Bronchial epithelial cell (primary cell): Measurements from ENCODE around the gene NOX5. TPM values are rescaled to one million over a fixed set of nuclear protein-coding genes. Genes with fewer than 3 reads are reported as not detected.

Source experiments
- DNase-seq: peaks from one replicate; pipeline ENCODE4 v3.0.0-alpha.2; 2010; ENCODE audit warnings: low read depth
- FAIRE-seq: peaks from 2 replicates; lab custom pipeline; 2011; peaks lifted over from hg19 to GRCh38; lab: Jason Lieb, UNC
- H3K27me3 ChIP-seq: 2 replicates; pipeline ENCODE4 v1.5.1; 2011; ENCODE audit warnings: low read length; ENCODE audit not compliant: control insufficient read depth, insufficient read depth
- H3K36me3 ChIP-seq: 2 replicates; pipeline ENCODE4 v1.5.1; 2011; ENCODE audit warnings: low read length; ENCODE audit not compliant: control insufficient read depth, insufficient read depth
- H3K4me3 ChIP-seq: 2 replicates; pipeline ENCODE4 v1.5.1; 2011; ENCODE audit warnings: mild to moderate bottlenecking, low read depth, low read length, control low read depth
- total RNA-seq: library from RNA; depleted of rRNA; stranded (reverse); fragments of >200 nt; gene quantifications from 2 replicates; pipeline ENCODE4 v1.2.1, GENCODE V29; 2014
- TF ChIP-seq, protein P1 (sequence below): IDR thresholded peaks from 2 replicates; pipeline ENCODE4 v1.5.1; 2011; ENCODE audit warnings: mild to moderate bottlenecking, moderate library complexity, low read length, control low read depth, inconsistent platforms; ENCODE audit not compliant: insufficient read depth, severe bottlenecking

NOX5 gene
- total RNA-seq, 1 donor from 2014 or later = not detected

DNA sequence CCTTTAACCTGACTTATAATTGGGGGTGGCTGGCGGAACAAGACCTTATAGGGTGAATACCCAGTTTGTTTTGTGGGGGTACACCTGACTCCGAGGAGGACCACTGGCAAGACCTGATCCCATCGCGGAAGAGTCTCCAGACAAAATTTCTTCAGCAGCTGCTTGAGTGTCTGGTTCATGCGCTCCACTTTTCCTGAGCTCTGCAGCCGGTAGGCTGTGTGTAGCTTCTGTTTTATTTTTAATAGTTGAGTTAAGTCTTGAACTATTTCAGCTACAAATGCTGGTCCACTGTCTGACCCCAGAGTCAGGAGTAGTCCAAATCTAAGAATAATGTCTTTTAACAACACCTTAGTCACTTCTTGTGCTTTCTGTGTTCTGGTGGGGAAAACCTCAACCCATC lies 21.2 kb upstream of the NOX5 start:
- no peak for DNase-seq
- TF ChIP-seq, protein P1, sequence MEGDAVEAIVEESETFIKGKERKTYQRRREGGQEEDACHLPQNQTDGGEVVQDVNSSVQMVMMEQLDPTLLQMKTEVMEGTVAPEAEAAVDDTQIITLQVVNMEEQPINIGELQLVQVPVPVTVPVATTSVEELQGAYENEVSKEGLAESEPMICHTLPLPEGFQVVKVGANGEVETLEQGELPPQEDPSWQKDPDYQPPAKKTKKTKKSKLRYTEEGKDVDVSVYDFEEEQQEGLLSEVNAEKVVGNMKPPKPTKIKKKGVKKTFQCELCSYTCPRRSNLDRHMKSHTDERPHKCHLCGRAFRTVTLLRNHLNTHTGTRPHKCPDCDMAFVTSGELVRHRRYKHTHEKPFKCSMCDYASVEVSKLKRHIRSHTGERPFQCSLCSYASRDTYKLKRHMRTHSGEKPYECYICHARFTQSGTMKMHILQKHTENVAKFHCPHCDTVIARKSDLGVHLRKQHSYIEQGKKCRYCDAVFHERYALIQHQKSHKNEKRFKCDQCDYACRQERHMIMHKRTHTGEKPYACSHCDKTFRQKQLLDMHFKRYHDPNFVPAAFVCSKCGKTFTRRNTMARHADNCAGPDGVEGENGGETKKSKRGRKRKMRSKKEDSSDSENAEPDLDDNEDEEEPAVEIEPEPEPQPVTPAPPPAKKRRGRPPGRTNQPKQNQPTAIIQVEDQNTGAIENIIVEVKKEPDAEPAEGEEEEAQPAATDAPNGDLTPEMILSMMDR = no peak
- no peaks in the 10 kb centered on the region for H3K27me3 ChIP-seq
- no peak for FAIRE-seq
- H3K4me3 ChIP-seq = no peak overlapping the region
- no peaks in the 10 kb centered on the region for H3K36me3 ChIP-seq

DNA sequence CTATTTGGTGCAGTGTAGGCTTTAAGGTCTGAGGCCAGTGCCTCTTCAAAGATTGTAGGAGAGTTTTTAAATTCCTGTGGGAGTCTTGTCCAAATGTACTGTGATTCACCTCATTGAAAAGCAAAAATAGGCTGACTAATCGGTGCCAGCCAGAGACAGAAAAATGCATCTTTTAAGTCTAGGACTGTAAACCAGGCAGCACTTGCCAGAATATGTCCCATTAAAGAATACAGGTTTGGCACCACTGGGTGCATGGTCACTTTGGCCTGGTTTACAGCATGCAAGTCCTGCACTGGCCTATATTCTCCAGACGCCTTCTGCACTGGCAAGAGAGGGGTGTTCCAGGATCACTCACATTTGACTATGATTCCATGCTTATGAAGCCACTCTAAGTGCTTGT lies 20.3 kb upstream of the NOX5 start:
- DNase-seq (peak; percentile 70), FAIRE-seq (no peak)
- Histone ChIP-seq H3K27me3 (no peaks in the 10 kb centered on the region), H3K36me3 (no peaks in the 10 kb centered on the region), H3K4me3 (no peak overlapping the region)
- TF ChIP-seq, protein P1 = no peak

DNA sequence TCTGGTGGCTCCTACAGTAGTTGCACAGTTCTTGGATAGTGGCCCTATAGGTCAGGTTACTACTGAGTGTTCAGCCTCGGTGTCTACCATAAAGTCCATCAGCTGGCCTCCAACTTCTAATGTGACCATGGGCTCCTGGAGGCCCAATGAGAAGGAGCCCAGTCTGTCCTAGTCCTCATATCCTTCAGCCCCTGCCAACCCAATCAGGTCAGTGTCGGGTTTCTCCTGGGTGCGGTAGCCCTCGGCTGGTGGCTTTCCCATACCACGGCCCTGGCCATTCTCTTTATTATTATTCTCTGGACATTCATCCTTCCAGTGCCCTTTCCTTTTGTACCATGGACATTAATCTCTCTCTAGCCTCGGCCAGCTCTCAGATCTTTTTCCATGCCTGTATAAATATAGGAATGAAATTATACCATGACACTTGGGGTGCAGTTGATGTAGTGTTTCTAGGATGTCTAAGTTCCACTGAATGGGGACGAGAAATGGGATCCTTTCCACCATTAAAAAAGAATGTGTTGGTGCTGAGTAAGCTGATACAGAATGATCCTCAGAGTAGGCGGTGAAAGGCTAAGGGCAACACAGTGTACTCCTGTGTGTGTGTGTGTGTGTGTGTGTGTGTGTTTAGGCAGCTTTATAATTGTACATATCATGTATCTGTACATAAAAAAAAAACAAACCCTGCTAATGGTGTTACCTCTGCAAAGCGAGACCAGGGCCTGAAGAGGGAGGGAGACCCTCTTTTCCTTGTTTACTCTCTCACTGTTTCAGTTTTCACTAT lies 19.3 kb upstream of the NOX5 start:
- no peak for DNase-seq
- H3K27me3 ChIP-seq = no peaks in the 10 kb centered on the region
- FAIRE-seq = no peak
- TF ChIP-seq, protein P1 = no peak
- no peak overlapping the region for H3K4me3 ChIP-seq
- no peaks in the 10 kb centered on the region for H3K36me3 ChIP-seq

DNA sequence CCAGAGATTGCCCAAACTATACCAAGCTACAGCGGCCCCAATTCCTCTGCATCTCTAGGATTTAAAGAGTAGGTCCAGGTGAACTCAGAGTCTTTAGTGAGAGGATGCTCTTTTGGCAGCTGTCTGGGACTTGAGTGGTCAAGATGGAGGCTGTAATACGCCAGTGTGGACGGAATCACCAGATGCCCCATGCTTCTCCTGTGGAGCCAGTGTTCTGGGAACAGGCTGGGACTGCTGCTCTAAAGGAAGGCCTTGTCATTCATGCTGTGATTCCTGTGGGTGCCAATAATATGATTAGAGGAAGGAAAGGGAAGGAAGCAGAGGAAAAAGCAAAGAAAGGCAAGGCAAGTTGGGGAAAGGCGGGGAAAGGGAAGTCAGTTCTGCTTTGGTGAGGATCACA lies 17.4 kb upstream of the NOX5 start:
- peaks cover under 1% of the 10 kb centered on the region for H3K27me3 ChIP-seq
- FAIRE-seq (no peak), DNase-seq (no peak)
- TF ChIP-seq, protein P1 = no peak
- no peak overlapping the region for H3K4me3 ChIP-seq
- no peaks in the 10 kb centered on the region for H3K36me3 ChIP-seq

DNA sequence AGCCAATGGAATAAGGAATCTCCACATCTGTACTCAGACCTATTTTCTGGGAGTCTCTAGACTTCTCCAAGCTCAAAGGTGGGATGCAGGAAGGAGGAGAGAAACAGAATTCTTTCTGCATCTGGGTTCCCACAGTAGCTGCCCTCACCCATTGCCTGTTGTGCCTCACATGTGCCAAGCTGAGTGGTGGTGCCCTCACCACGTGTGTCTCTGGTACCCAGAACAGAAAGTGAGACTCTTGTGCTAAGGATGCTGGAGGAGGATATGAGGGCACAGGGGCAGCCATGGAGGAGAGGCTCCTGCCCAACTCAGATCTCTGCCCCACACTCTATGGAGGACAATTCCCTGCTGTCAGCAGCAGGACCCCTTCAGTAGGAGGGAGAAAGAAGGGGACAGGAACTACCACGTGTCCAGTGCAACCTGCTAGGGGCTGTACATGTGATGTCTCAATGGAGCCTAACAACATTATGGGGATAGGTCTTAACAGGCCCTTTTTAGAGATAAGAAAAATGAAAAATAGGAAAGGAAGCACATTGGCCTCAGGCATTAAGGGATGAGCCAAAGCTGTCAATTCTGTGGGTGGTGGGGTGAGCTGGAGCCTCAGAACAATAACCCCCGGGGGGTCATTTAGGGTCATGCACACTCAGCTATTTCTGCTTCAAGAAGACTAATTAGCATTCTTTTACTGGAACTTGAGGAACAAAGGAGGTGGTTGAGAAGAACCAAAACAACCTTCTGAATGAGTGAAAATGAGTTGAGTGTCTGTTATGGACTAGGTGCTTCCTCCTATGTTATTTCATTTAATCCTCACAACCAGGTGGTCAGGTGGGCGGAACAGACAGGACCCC lies 16.3 kb upstream of the NOX5 start:
- TF ChIP-seq, protein P1 = no peak
- peaks cover 2% of the 10 kb centered on the region for H3K27me3 ChIP-seq
- FAIRE-seq (no peak), DNase-seq (no peak)
- H3K4me3 ChIP-seq = no peak overlapping the region
- no peaks in the 10 kb centered on the region for H3K36me3 ChIP-seq
